GM19193 (cell line): ENCODE measurements around the gene PHLDB1.

Experiments used
- POLR2A ChIP-seq: IDR thresholded peaks from 4 replicates; pipeline ENCODE4 v1.6.1; 2011; ENCODE audit not compliant: insufficient read depth, insufficient read length; ENCODE audit errors: extremely low read depth

PHLDB1 gene

DNA sequence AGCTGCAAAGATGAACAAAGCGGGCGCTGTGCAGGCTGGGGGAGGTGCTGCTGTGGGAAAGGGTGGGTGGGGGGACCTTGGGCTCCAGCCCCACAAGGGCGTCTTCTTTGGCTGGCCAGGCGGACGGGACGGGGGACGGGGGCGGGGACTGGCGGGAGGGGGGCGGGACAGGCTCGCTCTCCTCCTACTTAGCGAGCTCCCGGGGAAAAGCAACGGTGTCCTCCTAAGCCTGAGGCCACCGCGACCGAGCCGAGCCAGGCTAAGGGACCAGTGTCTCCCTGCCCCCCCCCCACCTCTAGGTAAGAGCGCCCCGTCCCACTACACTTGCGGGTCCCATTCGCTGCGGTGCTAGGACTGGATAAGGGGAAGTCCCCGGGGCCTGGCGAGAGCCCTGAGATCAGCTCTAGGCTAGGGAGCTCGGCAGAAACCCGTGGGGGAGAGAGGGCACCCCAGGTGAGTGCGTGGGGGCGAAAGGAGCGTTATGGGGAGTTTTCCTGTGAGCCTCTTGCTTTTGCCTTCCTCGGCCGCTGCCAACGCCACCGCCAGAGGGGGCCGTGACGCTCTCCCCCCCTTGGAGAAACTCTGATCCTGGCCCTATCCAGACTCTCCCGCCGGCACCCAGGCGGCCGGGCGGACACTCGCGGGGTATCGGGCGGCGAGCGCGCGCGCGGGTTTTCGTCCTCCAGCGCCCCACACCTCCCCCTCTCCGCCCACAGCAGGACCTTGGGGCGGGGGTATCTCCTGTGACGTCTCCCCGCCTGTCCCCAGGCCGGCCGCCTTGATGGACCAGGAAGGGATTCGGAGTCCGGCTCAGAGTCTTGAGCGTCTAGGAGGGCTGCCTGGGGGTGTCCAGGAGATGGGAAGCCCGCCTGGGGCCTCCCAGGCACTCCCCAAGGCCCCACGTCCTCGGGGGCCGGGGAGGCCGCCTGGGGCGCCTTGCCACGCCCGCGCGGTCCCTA, at the start of gene PHLDB1:
Gene PHLDB1 (plus strand): TSS at position 215 of the 959 bp plus-strand sequence. CDS start 6,222 bp downstream, outside the sequence.
- no peak for TF ChIP-seq POLR2A

DNA sequence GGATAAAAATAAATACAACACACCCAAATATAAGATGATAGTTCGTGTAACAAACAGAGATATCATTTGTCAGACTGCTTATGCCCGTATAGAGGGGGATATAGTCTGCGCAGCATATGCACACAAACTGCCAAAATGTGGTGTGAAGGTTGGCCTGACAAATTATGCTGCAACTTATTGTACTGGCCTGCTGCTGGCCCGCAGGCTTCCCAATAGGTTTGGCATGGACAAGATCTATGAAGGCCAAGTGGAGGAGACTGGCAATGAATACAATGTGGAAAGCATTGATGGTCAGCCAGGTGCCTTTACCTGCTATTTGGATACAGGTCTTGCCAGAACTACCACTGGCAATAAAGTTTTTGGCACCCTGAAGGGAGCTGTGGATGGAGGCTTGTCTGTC, 46.6 kb upstream of the PHLDB1 start:
- no peak for TF ChIP-seq POLR2A

DNA sequence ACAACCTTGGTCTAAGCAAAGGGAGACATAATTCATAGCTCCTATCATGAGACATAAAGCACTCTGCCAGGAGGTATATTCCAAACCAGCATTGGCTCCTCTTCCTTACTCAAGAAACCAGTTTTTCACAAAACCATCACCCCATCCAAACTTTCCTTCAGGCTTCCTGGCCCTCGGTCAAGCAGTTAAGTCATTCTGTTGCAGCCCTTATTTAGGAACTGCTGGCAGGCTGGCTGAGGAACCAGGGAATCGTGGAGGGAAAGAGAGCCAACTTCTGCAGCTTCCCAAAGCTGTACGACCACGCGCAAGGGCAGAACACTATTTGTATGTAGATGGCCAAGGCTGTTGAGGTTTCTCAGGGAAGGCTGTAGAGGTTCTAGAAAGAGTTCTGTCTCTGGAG, 42.4 kb upstream of the PHLDB1 start:
- TF ChIP-seq POLR2A = no peak

DNA sequence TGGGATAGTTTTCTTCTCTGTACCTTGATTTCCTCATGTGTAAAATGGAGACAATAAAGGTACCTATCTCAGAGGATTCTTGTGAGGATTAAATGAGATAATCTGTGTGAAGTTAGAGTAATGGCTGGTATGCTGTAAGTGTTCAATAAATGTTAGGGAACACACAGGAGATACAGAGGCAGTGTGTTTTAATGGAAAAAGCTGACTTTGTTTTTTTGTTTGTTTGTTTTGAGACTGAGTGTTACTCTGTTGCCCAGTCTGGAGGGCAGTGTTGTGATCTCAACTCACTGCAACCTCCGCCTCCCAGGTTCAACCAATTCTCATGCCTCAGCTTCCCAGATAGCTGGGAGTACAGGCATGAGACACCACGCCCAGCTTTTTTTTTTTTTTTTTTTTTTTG, 37.7 kb upstream of the PHLDB1 start:
- TF ChIP-seq POLR2A = no peak

DNA sequence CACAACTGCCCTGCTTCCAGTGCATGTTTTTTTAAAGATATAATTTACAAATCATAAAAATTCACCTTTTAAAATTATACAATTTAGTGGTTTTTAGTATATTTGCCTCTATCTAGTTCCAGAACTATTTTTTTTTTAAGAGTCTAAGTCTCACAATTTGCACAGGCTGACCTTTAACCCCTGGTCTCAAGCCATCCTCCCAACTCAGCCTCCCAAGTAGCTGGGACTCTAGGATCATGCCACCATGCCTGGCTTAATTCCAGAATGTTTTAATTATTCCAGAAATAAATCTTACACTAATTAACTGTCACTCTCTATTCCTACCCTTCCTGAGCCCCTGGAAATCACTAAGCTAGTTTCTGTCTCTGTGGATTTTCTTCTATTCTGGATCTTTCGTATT, 36.6 kb upstream of the PHLDB1 start:
- TF ChIP-seq POLR2A = no peak

DNA sequence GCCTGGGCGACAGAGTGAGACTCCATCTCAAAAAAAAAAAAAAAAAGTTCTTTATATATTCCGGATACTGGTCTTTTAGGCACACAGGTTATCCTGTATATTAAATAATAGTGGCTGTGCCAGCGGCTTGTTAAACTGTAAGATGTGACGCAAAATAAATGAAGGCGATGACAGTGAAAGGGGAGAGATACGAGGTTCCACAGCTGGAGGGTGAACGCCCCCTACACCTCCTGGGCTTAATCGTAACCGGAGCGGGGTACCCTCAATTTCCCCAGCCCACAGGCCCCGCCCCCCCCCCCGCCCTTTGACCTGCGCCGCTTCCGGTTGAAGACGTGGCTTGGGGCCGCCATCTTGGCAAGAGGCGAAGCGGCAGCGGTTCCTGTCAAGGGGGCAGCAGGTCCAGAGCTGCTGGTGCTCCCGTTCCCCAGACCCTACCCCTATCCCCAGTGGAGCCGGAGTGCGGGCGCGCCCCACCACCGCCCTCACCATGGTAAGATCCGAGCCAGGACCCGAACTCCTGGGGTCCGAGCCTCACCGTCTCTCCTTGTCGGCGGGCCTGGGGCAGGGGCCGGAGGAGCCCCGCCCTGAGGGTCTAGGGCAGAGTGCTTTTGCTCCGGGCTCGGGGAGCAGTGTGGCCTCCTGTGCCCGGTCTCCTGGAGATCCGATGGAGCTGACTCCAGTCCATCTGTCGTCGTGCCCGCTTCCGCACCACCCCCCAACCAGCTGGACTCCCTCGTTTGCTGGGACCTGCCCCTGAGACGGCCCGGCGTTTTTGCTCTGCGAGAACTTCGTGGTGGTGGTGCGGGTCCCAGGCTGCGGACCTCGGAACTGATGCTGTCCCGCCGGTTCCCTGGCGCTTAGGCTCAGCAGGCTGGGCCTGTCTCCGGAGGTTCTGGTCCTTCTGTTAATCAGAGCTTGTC, 35.1 kb upstream of the PHLDB1 start, which contains the start of gene ARCN1:
Gene ARCN1 (plus strand): TSS at position 349 of the 920 bp plus-strand sequence. CDS start 139 bp downstream, at position 488.
- TF ChIP-seq POLR2A = peak; percentile 89

DNA sequence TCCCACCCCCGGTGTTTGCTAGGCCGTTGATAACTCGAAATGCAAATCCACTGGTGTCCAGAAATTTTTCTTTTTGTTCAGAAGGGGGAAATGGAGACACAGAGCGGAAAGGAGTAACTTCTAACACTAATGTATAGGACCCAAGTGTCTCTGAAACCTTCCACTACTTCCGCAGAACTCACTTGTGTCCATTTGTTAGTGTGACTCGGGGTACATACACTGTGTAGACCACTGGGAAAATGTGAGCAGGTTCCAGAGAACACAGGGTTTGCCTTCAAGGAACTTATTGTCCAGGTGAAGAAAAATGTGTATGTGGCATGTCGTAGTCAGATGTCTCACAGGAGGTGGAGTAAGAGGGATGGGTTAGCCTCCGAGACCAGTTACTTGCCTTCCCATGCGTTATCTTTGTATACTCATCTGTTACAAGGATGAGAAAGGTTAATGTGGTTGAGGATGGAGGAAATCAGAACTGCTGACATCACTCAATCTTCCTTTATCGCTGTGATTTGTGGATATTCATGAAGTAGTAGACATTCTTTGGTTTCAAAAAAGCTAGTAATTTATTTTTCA, 34.3 kb upstream of the PHLDB1 start:
- TF ChIP-seq POLR2A = no peak

DNA sequence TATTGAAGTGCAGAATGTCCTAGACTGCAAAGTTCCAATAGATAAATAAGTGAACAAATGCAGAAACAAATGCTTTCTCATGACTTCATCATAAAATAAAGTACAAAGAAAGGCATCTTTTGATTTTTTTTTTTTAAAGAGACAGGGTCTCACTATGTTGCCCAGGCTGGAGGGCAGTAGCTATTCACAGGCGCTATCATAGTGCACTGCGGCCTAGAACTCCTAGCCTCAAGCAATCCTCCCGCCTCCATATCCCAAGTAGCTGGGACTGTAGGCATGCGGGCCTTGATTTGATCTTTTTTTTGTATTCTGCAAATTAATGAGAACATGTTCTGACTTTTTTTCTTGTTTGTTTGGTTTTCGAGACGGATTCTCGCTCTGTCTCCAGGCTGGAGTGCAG, 32.8 kb upstream of the PHLDB1 start:
- no peak for TF ChIP-seq POLR2A

DNA sequence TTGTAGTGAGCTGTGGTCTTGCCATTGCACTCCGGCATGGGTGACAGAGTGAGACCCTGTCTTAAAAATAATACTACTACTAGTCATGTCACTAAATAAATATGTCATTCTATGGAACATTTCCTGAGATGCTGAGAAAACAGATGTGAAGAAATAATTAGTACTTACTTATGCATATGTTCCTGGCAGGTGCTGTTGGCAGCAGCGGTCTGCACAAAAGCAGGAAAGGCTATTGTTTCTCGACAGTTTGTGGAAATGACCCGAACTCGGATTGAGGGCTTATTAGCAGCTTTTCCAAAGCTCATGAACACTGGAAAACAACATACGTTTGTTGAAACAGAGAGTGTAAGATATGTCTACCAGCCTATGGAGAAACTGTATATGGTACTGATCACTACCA, 26.4 kb upstream of the PHLDB1 start:
- no peak for TF ChIP-seq POLR2A

DNA sequence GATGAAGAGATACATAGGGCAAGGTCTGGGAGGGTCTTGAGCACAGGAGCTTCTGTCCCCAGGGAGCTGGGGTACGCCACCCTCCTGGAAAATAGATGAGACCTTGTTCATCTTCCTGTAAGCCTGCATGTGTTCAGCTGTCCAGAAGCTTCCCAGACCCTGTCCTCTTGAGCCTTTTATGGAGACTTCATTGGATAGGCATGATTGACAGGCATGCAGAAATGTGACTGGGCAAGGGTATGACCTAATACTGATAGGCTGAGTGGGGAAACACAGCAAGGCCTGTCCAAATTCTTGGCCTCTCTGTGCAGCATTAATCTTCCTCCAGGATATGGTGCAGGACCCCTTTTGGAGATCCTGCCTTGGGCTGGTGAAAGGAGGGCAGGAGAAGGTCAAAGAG, 19.5 kb upstream of the PHLDB1 start:
- TF ChIP-seq POLR2A = no peak

DNA sequence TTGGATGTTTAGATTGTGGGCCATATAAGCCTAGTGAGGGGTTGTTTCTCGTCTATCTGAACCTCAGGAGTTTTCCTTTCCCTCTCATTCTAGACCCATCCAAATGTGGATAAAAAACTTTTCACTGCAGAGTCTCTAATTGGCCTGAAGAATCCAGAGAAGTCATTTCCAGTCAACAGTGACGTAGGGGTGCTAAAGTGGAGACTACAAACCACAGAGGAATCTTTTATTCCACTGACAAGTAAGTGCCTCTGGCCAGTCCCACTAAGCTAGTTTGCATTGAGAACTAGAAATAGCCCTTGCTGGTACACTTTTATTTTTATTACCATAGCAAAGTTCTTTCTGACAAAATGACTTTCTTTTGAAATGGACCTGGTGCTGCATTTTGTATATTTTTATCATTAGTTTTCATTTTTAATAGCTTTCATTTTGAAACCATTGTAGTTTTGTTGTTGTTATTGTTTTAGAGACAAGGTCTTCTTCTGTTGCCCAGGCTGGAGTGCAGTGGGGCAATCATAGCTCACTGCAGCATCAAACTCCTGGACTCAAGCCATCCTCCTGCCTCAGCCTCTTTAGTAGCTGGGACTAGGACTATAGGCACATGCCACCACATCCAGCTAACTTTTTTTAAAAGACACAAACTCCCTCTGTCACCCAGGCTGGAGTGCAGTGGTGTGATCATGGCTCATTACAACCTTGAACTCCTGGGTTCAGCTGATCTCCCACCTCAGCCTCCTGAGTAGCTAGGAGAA, 14.6 kb upstream of the PHLDB1 start:
- no peak for TF ChIP-seq POLR2A

DNA sequence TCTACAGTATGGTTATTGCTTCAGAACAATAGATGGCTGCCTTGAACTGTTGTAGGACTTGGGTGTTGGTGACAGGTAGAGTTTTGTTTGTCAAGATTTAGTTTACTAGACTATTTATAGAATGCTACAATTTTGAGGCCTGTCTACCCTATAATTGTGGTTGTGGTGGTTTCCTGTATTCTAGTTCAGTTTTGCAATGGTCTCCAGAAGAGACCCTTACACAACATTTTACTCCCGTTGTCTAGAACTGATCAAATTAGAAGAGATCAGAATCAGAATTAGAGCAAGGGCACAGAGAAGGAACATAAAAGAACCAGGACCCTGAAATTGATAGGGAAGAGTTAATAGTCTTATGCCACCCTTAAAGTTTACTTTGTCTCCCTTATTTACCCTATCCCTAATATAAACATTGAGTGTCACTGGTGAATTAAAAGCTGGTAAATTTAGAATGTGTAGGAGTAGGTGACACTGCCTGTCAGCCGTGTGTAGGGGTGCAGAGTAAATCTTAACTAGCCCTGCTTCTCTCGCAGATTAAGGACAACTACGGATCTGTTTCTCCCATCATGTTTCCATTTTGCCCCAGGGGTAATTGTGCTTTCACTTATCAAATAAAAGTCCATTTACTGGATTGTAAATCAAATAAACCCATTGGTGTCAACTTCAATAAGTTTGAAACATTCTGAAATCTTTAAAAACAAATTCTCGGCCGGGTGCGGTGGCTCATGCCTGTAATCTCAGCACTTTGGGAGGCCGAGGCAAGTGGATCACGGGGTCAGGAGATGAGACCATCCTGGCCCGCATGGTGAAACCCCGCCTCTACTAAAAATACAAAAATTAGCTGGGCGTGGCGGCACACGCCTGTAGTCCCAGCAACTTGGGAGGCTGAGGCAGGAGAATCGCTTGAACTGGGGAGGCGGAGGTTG, 10.9 kb upstream of the PHLDB1 start:
- no peak for TF ChIP-seq POLR2A

DNA sequence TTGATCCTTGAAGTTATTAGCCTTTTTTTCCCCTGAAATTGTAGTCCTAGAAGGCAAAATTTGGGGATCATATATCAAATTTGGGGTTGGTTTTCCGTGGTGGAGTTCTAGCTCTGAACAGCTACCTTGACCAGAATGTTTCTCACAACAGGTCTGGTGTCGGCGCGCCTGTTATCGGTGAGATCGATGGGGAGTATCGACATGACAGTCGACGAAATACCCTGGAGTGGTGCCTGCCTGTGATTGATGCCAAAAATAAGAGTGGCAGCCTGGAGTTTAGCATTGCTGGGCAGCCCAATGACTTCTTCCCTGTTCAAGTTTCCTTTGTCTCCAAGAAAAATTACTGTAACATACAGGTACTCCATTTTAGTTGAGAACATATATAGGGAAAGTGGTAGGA, 9.9 kb upstream of the PHLDB1 start:
- TF ChIP-seq POLR2A = no peak

DNA sequence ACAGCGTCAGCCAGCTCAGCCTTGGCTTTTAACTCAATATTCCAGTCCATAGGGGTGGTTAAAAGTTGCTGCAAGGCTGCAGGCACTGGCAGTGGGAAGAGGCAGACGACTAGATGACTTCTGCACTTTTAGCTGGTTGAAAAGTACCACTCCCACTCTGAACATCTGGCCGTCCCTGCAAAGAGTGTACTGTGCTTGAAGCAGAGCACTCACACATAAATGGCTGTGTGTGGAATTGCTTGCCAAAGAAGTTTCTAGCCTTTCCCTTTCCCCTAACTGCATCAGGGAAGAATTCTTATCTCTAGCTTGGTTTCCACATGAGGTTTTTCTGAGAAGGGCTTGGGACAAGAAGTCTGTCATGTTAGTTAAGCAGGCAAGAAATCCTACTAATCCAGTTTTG, 5.1 kb upstream of the PHLDB1 start:
- no peak for TF ChIP-seq POLR2A

DNA sequence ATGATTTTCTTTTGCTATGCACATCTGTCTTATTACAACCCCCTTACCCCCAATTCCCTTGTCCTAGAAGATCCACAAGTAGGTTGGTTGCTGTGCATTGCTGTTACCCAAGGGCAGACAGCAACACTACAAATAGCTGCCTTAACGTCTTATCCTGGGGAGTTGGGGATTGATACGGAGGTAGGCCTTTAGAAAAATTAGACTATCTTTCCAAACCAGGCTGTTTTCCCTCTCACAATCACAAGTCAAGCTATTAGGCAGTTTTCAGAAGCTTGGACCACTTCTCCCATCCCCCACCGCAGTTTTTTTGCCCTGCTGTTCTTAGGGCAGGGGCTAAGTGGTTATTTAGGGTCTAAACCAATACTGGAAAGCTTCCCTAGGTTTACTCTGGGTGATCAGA, 2.8 kb upstream of the PHLDB1 start:
- no peak for TF ChIP-seq POLR2A
